GM21723 (cell line): ENCODE results near the gene HOXC10.

Source experiments
- ATAC-seq: cut with Tn5 transposase; IDR thresholded peaks from one replicate; pipeline ENCODE4 v1.9.1; 2021; ENCODE audit warnings: mild to moderate bottlenecking, moderate library complexity; ENCODE audit not compliant: unreplicated experiment

Gene HOXC10

GRCh38 chr12:54000116-54001114 is 15.5 kb downstream of the HOXC10 start, which contains the start of gene HOXC9:
TSS of gene HOXC9 (plus strand) at chr12:54000161. CDS start at chr12:54000189, 28 bp downstream.
- ATAC-seq: no peak

- ATAC-seq: no peak
Measured at GRCh38 chr12:54001283-54002187, 16.6 kb downstream of the HOXC10 start.

- no peak for ATAC-seq
Measured at GRCh38 chr12:54002278-54002914, 17.4 kb downstream of the HOXC10 start.

GRCh38 chr12:54002915-54003389 is 18.0 kb downstream of the HOXC10 start:
- ATAC-seq: no peak

GRCh38 chr12:54003625-54004024 is 18.7 kb downstream of the HOXC10 start:
- ATAC-seq: no peak

GRCh38 chr12:54004063-54004840 is 19.3 kb downstream of the HOXC10 start:
- no peak for ATAC-seq

GRCh38 chr12:54004841-54005530 is 20.0 kb downstream of the HOXC10 start:
- no peak for ATAC-seq

- ATAC-seq: no peak
Measured at GRCh38 chr12:54005531-54005852, 20.5 kb downstream of the HOXC10 start.

GRCh38 chr12:54005853-54006558 is 21.1 kb downstream of the HOXC10 start:
- peak; percentile 68 for ATAC-seq

GRCh38 chr12:54006559-54007220 is 21.7 kb downstream of the HOXC10 start:
- ATAC-seq: no peak

- ATAC-seq: no peak
Measured at GRCh38 chr12:54007538-54008259, 22.8 kb downstream of the HOXC10 start.

- no peak for ATAC-seq
Measured at GRCh38 chr12:54008260-54008552, 23.3 kb downstream of the HOXC10 start.

- ATAC-seq: no peak
Measured at GRCh38 chr12:54009171-54010052, 24.5 kb downstream of the HOXC10 start.

- no peak for ATAC-seq
Measured at GRCh38 chr12:54010053-54010971, 25.4 kb downstream of the HOXC10 start.

GRCh38 chr12:54010972-54011664 is 26.2 kb downstream of the HOXC10 start:
- no peak for ATAC-seq
